Mesenchymal stem cell (in vitro differentiated cells and primary cell): ENCODE measurements around the gene SULT6B1.

ENCODE experiments used
- DNase-seq: peaks from one replicate; pipeline ENCODE4 v3.0.0-alpha.2; 2013
- H2AFZ ChIP-seq: one replicate; pipeline ENCODE4 v1.6.1; 2013; ENCODE audit warnings: low read depth, mild to moderate bottlenecking, control low read depth, inconsistent platforms, low read length, moderate library complexity
- H2AK5ac ChIP-seq: 2 replicates; pipeline ENCODE4 v1.6.1; 2013; ENCODE audit warnings: low read length, moderate library complexity, mild to moderate bottlenecking, inconsistent platforms; ENCODE audit not compliant: severe bottlenecking
- H2BK120ac ChIP-seq: one replicate; pipeline ENCODE4 v1.6.1; 2013; ENCODE audit warnings: low read depth, mild to moderate bottlenecking, inconsistent platforms, low read length, moderate library complexity
- H2BK12ac ChIP-seq, 2 experiments: one replicate each; pipeline ENCODE4 v1.6.1; 2013; ENCODE audit warnings: inconsistent platforms in 2 of 2, low read length in 2 of 2, mild to moderate bottlenecking in 2 of 2, moderate library complexity in 2 of 2, control low read depth in 1 of 2
- H2BK15ac ChIP-seq: one replicate; pipeline ENCODE4 v1.6.1; 2013; ENCODE audit warnings: mild to moderate bottlenecking, low read depth, inconsistent platforms; ENCODE audit not compliant: poor library complexity, severe bottlenecking
- H2BK5ac ChIP-seq: 2 replicates; pipeline ENCODE4 v1.6.1; 2013; ENCODE audit warnings: low read depth, mild to moderate bottlenecking, low read length, control low read depth, inconsistent platforms; ENCODE audit not compliant: poor library complexity, severe bottlenecking
- H3K14ac ChIP-seq, 2 experiments: one replicate each; pipeline ENCODE4 v1.6.1; 2013; ENCODE audit warnings: inconsistent platforms in 2 of 2, low read length in 2 of 2, control low read depth in 1 of 2, mild to moderate bottlenecking in 1 of 2, moderate library complexity in 1 of 2
- H3K18ac ChIP-seq, 2 experiments: one replicate each; pipeline ENCODE4 v1.6.1; 2013; ENCODE audit warnings: inconsistent platforms in 2 of 2, low read length in 2 of 2, control low read depth in 1 of 2, low read depth in 1 of 2, mild to moderate bottlenecking in 1 of 2
- H3K23ac ChIP-seq, 2 experiments: one replicate each; pipeline ENCODE4 v1.6.1; 2013; ENCODE audit warnings: inconsistent platforms in 2 of 2, low read length in 2 of 2, mild to moderate bottlenecking in 2 of 2, moderate library complexity in 2 of 2, control low read depth in 1 of 2
- H3K27ac ChIP-seq: 2 replicates; pipeline ENCODE4 v1.5.1; 2013; ENCODE audit warnings: mild to moderate bottlenecking, moderate library complexity, low read length, control low read depth, inconsistent platforms; ENCODE audit not compliant: poor library complexity, severe bottlenecking
- H3K27me3 ChIP-seq, 2 experiments: 2 replicates each; pipeline versions ENCODE4 v1.6.1 to v1.7.0; 2013; ENCODE audit warnings: low read length in 2 of 2, mild to moderate bottlenecking in 2 of 2, moderate library complexity in 2 of 2, control low read depth in 1 of 2, inconsistent platforms in 1 of 2; ENCODE audit not compliant: control insufficient read depth in 1 of 2, insufficient read depth in 1 of 2
- H3K36me3 ChIP-seq, 2 experiments: 2 replicates each; pipeline versions ENCODE4 v1.6.1 to v1.7.0; 2013; ENCODE audit warnings: low read length in 2 of 2, control low read depth in 1 of 2, inconsistent platforms in 1 of 2, low read depth in 1 of 2, mild to moderate bottlenecking in 1 of 2; ENCODE audit not compliant: insufficient read depth in 2 of 2, control insufficient read depth in 1 of 2
- H3K4ac ChIP-seq, 2 experiments: one replicate each; pipeline ENCODE4 v1.6.1; 2013; ENCODE audit warnings: inconsistent platforms in 2 of 2, low read length in 2 of 2, mild to moderate bottlenecking in 2 of 2, moderate library complexity in 2 of 2, control low read depth in 1 of 2, low read depth in 1 of 2
- H3K4me1 ChIP-seq: 2 replicates; pipeline ENCODE4 v1.6.1; 2013; ENCODE audit warnings: low read depth, low read length, control low read depth; ENCODE audit not compliant: control insufficient read depth, insufficient read depth
- H3K4me2 ChIP-seq: 2 replicates; pipeline ENCODE4 v1.6.1; 2013; ENCODE audit warnings: low read length, mild to moderate bottlenecking, inconsistent platforms; ENCODE audit not compliant: poor library complexity, severe bottlenecking
- H3K4me3 ChIP-seq, 2 experiments: 2 replicates each; pipeline versions ENCODE4 v1.5.1 to v1.7.0; 2013; ENCODE audit warnings: low read length in 2 of 2, mild to moderate bottlenecking in 2 of 2, control low read depth in 1 of 2, low read depth in 1 of 2; ENCODE audit not compliant: insufficient read depth in 1 of 2
- H3K79me1 ChIP-seq: replicated peaks from 2 replicates; pipeline ENCODE4 v1.6.1; 2013; ENCODE audit warnings: mild to moderate bottlenecking, control low read depth, low read length, inconsistent platforms; ENCODE audit not compliant: poor library complexity, severe bottlenecking
- H3K9ac ChIP-seq: 2 replicates; pipeline ENCODE4 v1.7.0; 2013; ENCODE audit warnings: mild to moderate bottlenecking, low read length, moderate library complexity
- H3K9me3 ChIP-seq: 2 replicates; pipeline ENCODE4 v1.7.0; 2013; ENCODE audit warnings: mild to moderate bottlenecking, low read length; ENCODE audit not compliant: control insufficient read depth
- H4K8ac ChIP-seq: one replicate; pipeline ENCODE4 v1.6.1; 2013; ENCODE audit warnings: inconsistent platforms, mild to moderate bottlenecking, low read length, moderate library complexity
- H4K91ac ChIP-seq: one replicate; pipeline ENCODE4 v1.6.1; 2013; ENCODE audit warnings: mild to moderate bottlenecking, low read length, inconsistent platforms
- WGBS: methylation state at CpG from one replicate; pipeline ENCODE4 v1.1.7; 2013; ENCODE audit warnings: mixed read lengths; 5-methylcytosine and 5-hydroxymethylcytosine counted together

The SULT6B1 gene

DNA sequence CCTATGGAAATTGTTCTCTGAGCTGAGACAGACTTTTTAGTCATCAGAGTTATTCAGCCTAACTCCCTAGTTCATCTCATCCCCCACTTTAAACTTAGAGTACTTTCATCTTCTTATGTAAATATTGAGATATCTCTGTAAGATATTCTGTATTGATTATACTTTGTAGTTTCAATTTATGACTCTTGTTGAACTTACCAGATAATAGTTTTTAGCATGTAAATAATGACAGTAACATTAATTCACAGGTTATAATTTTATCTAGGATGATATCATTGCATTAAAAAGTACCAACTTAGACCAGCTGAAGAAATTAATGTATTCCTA, 16.9 kb downstream of the SULT6B1 start:
- Histone ChIP-seq H3K36me3 (no peaks in the 10 kb centered on the region), H2AFZ (no peak overlapping the region), H2BK5ac (no peak overlapping the region), H3K9me3 (no peaks in the 10 kb centered on the region), H3K27ac (no peak overlapping the region), H2BK120ac (no peak overlapping the region), H3K4me1 (no peaks in the 10 kb centered on the region), H4K91ac (no peak overlapping the region), H2BK12ac (no peak overlapping the region), H2BK15ac (no peak overlapping the region), H3K4ac (no peak overlapping the region), H4K8ac (no peak overlapping the region), H3K18ac (no peak overlapping the region), H3K14ac (no peak overlapping the region), H3K9ac (no peak overlapping the region), H2AK5ac (no peak overlapping the region), H3K4me3 (no peak overlapping the region), H3K79me1 (no peaks in the 10 kb centered on the region), H3K4me2 (no peak overlapping the region), H3K23ac (no peak overlapping the region), H3K27me3 (no peaks in the 10 kb centered on the region)
- no peak for DNase-seq

DNA sequence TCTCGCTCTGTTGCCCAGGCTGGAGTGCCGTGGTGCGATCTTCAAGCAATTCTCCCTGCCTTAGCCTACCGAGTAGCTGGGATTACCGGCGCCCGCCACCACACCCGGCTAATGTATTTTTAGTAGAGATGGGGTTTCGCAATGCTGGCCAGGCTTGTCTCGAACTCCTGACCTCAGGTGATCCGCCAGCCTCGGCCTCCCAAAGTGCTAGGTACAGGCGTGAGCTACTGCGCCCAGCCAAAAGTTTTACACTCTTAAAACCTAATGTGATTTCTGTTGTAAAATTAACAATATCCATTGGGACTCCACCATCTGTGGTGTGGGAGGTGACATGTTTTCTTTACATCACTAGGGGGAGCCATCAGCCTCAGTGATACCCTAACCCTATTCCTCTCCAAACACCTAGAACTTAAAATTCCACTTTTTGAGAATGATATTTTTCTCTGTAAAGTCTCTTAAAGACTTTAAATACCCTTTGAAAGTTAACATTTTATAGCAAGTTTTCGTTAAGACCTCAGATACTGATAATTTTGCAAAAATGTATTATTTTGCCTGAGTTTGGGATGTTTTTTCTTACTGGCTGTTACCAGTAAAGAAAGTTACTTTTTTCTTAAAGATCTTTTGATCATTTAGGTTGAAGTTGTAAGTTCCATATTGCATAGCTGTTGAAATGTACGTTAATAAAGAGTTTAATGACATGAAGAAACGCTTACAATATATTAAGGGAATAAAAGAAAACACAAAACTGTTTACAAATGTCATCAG, 20.1 kb downstream of the SULT6B1 start:
- Histone ChIP-seq H3K36me3 (no peaks in the 10 kb centered on the region), H3K79me1 (no peaks in the 10 kb centered on the region), H2BK15ac (no peak overlapping the region), H2AFZ (no peak overlapping the region), H2BK5ac (no peak overlapping the region), H3K9ac (peak overlapping the region; percentile 47), H3K18ac (no peak overlapping the region), H3K27me3 (no peaks in the 10 kb centered on the region), H4K91ac (no peak overlapping the region), H2AK5ac (no peak overlapping the region), H3K27ac (no peak overlapping the region), H3K23ac (no peak overlapping the region), H3K4me3 (no peak overlapping the region), H4K8ac (no peak overlapping the region), H3K14ac (no peak overlapping the region), H3K4me2 (no peak overlapping the region), H2BK120ac (no peak overlapping the region), H3K4ac (no peak overlapping the region), H3K4me1 (no peaks in the 10 kb centered on the region), H2BK12ac (no peak overlapping the region), H3K9me3 (peaks cover 9% of the 10 kb centered on the region)
- WGBS = 65% methylated on average over 13 of the region's 17 CpGs
- peak; percentile 58 for DNase-seq

DNA sequence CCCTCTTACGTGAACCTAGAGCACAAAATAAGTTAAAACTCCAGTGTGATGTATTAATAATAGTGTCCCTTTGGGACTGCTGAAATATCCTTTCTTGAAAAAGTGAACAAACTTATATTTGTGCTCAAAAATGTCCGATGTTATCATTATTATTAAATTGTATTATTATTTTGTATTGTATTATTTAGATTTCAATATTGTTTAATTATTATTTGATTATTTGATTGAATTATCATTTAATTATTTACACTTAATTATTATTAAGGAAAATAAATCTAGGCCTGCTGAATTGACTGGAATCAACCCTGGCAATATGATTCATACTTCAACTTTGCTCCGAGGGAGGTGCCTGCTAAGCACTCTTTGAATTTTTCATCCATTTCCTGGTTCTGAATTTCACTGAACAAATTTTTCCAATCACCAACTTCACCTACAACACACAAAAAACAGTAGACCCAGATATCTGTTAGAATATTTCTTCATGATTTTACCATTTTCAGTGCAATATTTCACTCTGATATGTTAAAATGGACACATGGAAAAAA, 20.8 kb downstream of the SULT6B1 start:
- Histone ChIP-seq H3K79me1 (no peaks in the 10 kb centered on the region), H4K8ac (no peak overlapping the region), H2AFZ (no peak overlapping the region), H2BK120ac (no peak overlapping the region), H3K23ac (no peak overlapping the region), H3K14ac (no peak overlapping the region), H3K4ac (no peak overlapping the region), H2BK15ac (no peak overlapping the region), H3K18ac (no peak overlapping the region), H2BK12ac (no peak overlapping the region), H3K9ac (peak overlapping the region; percentile 47), H4K91ac (no peak overlapping the region), H3K4me2 (no peak overlapping the region), H3K4me3 (no peak overlapping the region), H3K27me3 (no peaks in the 10 kb centered on the region), H3K9me3 (peaks cover 15% of the 10 kb centered on the region), H2AK5ac (no peak overlapping the region), H2BK5ac (no peak overlapping the region), H3K36me3 (no peaks in the 10 kb centered on the region), H3K27ac (no peak overlapping the region), H3K4me1 (no peaks in the 10 kb centered on the region)
- WGBS = 91% methylated on average over 1 of the region's 3 CpGs
- no peak for DNase-seq

DNA sequence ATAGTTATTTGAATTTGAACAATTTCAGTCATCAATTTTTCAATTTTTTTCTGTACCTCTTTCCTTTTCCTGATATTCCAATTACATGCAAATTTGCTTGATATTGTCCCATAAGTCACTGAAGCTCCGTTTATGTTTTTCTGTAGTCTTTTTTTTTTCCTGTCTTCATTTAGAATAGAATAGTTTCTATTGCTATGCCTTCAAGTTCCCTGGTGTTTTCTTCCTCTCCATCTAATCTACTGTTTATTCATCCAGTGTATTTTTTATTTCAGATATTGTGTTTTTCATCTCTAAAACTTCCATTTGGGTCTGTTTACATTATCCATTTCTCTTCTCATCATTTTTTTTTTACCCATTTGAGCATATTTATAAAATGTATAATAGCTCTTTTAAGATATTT, 23.7 kb downstream of the SULT6B1 start:
- H3K14ac ChIP-seq = no peak overlapping the region

More for the DNA sequence above, 23.7 kb downstream of the SULT6B1 start:
- Histone ChIP-seq H2BK15ac (no peak overlapping the region), H3K9me3 (peaks cover 15% of the 10 kb centered on the region), H3K79me1 (no peaks in the 10 kb centered on the region), H3K36me3 (no peaks in the 10 kb centered on the region), H3K27ac (no peak overlapping the region), H2AK5ac (no peak overlapping the region), H3K4ac (no peak overlapping the region), H2BK5ac (no peak overlapping the region), H3K18ac (no peak overlapping the region), H3K4me2 (no peak overlapping the region), H3K9ac (no peak overlapping the region), H3K4me3 (no peak overlapping the region), H3K27me3 (no peaks in the 10 kb centered on the region), H4K91ac (no peak overlapping the region), H2BK12ac (no peak overlapping the region), H3K23ac (no peak overlapping the region), H2AFZ (no peak overlapping the region), H3K4me1 (no peaks in the 10 kb centered on the region), H4K8ac (no peak overlapping the region), H2BK120ac (no peak overlapping the region)
- no peak for DNase-seq
- WGBS = no CpG with 5 or more reads among the region's 1 CpG
